HG02970 (cell line): ENCODE data around the gene LHB.
A peak's percentile ranks its signal among the peaks of the same experiment; 100 is the strongest.

Source experiments
- ATAC-seq: cut with Tn5 transposase; IDR thresholded peaks from one replicate; pipeline ENCODE4 v1.9.1; 2021; ENCODE audit warnings: mild to moderate bottlenecking, moderate library complexity, moderate number of reproducible peaks; ENCODE audit not compliant: unreplicated experiment, low FRiP score

Gene LHB

GRCh38 chr19:49014123-49014869, 2.6 kb downstream of the LHB start:
- no peak for ATAC-seq

- no peak for ATAC-seq
Observed at GRCh38 chr19:49011194-49011593, 5.7 kb downstream of the LHB start.

GRCh38 chr19:49010453-49010852, 6.4 kb downstream of the LHB start:
- ATAC-seq, result no peak

GRCh38 chr19:49009828-49010227, 7.1 kb downstream of the LHB start:
- ATAC-seq, result no peak

GRCh38 chr19:49006905-49007304, 10.0 kb downstream of the LHB start:
- no peak for ATAC-seq

GRCh38 chr19:49004964-49005614, 11.8 kb downstream of the LHB start:
- no peak for ATAC-seq

- no peak for ATAC-seq
Observed at GRCh38 chr19:49004133-49004532, 12.8 kb downstream of the LHB start.

GRCh38 chr19:48999481-49000325, 17.2 kb downstream of the LHB start:
- no peak for ATAC-seq

- ATAC-seq, result no peak
Observed at GRCh38 chr19:48997972-48998371, 18.9 kb downstream of the LHB start.

- ATAC-seq, result no peak
Observed at GRCh38 chr19:48994035-48994386, 22.9 kb downstream of the LHB start.

GRCh38 chr19:48993175-48994034, 23.5 kb downstream of the LHB start, which contains the start of the genes GYS1 and RUVBL2:
Gene GYS1, minus strand, starts transcription at chr19:48993309. Its CDS starts 197 bp downstream, at chr19:48993112.
Gene RUVBL2, plus strand, starts transcription at chr19:48993887. Its CDS starts 25 bp downstream, at chr19:48993912.
- ATAC-seq, result peak; percentile 90

- ATAC-seq, result no peak
Observed at GRCh38 chr19:48992581-48993174, 24.2 kb downstream of the LHB start.

- ATAC-seq, result no peak
Observed at GRCh38 chr19:48991873-48992580, 24.9 kb downstream of the LHB start.

GRCh38 chr19:48991011-48991609, 25.8 kb downstream of the LHB start:
- ATAC-seq, result no peak

GRCh38 chr19:48990400-48990799, 26.5 kb downstream of the LHB start:
- no peak for ATAC-seq

- ATAC-seq, result no peak
Observed at GRCh38 chr19:48989701-48990291, 27.1 kb downstream of the LHB start.

- ATAC-seq, result no peak
Observed at GRCh38 chr19:48988860-48989259, 28.0 kb downstream of the LHB start.

GRCh38 chr19:48988286-48988685, 28.6 kb downstream of the LHB start:
- ATAC-seq, result no peak
